ENCODE data around the gene SLC24A3.

SLC24A3 gene

DNA sequence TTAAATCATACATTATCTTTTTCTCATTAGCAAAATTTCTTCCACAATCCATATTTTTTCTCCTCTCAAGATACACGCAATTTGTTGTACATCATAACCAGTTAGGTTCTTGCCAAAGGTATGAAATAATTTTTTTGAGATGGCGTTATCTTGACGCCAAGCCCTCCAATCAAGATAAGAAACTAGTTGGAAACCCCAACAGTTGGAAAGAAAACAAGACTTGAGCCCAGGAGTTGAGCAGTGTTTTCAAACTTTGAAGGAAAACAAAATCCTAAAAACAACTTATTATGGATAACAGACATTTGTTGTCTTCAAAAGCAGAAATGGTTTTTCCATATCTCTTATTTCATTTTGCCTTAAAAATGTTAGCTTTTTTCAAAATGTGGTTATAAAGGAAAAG, 184.8 kb downstream of the SLC24A3 start:
- DNase-seq: no peak

DNA sequence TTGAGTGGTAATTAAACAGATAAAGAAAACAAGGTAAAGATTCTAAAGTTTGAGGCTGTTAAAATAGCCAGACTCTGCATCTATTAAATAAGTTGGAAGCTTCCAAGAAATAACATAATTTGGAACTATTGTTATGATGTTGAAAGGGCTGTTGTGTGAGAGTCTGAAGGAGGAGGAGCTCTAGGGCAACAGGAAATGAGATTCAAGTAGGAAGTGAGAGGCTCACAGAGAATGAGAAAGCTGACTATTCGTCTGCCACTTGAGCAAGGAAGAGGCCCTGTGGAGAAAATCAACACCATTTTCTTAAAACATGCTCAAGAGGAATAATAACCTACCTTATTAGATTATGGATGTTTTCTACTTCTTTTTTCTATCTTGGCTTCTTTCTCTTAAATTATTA, 185.2 kb downstream of the SLC24A3 start:
- peak; percentile 3 for DNase-seq

DNA sequence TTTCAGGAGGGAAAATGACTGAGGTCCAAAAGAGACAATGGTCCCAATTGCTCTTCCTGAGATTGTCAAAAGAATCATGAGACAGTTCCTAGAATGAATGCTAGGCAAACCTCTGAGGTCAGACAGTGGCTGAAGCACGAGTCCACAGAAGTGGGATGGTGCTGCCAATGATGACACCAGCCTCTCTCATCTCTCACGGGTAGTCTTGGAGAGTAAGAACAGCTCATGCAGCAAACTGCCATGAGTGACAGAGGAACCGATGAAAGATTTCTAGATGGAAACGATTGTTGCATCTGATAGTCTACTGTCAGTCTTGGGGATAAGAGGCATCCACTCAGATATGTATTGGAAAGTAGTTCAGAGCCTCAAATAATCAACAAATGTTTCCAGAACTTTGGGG, 188.7 kb downstream of the SLC24A3 start:
- no peak for DNase-seq

DNA sequence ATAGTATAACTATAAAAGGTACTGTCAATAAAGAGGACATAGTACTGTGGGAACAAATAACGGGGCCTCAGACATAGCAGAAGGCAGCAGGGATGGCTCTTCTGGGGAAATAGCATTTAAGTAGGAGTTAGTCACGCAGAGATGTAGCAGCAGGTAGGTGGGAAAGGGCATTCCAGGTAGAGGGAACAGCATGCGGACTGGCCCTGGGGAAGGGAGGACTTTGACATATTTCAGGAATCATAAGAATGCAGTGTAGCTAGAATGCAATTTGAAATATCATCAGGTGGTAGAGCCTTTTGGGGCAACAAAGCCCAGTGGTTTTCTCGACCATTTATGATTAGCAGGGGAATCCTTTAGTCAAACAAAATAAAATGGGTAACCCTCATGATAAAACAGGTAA, 191.1 kb downstream of the SLC24A3 start:
- DNase-seq: no peak

DNA sequence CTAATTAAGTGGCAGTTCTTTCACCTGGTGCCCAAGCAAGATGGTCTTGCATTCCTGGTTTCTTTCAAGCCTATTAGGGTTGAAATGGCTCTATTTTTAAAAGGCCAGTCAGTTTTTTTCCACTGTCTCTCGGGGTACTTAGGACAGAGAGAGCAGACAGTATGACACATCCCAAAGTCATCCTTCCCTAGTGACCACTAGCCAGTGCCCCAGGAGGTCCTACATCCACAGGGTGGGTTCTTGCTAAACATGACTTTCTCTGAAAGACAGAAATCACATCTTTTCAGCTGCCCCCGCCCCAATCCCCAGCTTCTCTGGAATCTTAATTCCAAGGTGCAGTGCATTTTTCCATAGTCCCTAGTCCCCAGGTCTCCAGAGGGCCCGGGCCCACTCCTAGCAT, 192.4 kb downstream of the SLC24A3 start:
- DNase-seq: no peak

DNA sequence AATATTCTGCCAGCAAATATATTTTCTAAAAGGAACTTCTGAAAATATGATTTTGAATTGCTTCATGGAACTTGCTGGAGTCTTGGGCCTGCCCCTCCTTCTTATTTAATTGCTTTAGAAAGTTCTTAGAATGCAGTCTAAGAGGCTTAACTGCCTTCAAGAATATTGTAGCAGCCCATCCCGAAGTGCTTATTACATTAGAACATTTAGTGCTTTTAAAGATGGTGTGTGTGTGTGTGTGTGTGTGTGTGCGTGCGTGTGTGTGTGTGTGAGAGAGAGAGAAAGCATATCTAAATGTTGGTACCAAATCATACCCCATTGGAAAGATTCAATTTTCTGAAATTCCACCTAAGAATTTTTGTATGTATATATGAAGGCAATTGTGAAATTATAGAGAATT, 193.5 kb downstream of the SLC24A3 start:
- DNase-seq: no peak

DNA sequence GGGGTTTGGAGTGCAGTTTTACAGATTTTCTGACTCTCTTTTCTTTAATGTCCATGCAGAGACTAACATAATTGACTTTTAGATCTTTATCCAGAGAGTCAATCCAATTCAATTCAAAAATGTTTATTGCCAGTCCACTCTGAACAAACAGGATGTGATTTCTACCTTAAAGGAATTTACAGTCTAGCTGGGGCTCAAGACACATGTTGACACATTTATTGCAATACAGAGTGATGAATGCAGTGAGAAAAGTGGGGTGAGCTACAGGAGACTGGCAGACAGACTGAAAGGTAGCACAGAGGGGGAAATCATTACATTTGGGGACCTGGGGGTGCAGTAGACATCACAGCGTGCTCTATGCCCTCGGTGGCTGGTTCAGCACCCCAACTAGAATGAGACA, 193.9 kb downstream of the SLC24A3 start:
- DNase-seq: no peak

DNA sequence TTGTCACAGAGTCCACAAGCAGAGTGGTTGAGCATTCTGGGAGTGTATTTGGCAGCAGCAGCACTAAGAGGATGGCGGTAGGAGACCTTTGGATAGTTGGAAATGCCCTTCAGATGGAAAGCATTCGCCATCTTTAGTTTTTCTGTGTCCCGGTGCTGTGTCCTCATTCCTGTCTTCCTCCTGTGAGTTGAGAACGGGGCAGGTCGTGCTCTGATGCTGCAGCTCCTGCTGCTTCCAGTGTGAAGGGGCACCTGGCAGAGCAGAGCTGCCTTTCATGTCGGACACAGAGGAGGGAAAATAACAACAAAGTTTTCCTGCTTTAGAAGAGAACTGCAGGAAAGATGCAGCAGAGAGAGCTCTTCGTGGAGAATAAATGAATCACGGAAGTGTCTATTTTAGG, 194.8 kb downstream of the SLC24A3 start:
- no peak for DNase-seq

DNA sequence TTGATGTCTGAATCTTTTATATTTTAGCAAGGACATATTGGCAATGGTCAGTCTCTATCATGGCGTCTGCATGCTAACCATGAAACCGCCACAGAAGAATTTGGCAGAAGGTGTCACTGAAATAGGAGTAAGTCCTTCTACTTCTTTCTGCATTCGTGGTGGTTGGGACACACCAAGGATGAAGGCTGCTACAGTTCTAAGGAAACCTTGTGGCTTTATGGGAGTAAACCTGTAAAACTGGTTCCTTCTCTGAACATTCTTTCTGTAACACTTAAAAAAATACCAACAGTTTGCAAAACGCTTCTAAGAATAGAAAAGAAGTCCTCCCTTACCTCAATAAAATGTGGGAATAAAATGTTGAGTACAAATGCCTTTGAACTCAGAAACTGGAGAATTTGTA, 195.3 kb downstream of the SLC24A3 start:
- DNase-seq: no peak

DNA sequence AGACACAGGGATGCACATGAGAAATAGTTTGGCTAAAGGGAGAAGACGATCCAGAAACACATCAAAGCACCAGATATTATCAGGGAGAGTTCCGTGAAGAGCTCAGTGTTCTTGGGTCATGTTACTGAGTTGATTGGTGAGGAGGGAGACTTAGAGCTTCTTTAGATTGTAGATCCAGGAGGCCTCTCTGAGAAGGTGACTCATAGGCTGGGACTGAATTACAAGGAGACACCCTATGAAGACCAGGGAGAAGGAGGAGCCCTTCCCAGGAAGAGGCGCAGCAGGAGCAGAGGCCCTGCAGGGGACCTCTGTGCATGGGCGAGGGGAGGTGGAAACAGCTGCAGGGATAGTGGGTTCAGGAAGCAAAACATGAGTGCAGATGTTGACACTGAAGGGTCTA, 196.5 kb downstream of the SLC24A3 start:
- no peak for DNase-seq

DNA sequence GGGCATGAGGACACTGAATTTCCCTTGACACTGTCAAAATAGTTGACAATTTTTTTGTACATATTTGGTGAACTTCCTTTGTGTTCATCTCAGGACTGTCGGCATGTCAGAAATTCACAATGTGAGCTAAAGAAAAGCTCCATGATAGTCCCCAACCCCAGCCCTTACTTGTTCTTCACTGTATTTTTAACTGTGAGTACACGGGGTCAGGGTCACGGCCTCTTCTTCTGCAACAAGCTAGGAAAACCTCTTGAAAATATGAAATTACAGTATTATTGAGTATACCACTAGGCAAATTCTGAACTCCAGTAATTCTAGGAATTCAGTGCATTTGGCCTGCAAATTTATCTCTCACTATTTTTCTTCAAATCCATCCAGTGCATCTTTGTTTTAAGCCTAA, 199.4 kb downstream of the SLC24A3 start:
- DNase-seq: no peak

DNA sequence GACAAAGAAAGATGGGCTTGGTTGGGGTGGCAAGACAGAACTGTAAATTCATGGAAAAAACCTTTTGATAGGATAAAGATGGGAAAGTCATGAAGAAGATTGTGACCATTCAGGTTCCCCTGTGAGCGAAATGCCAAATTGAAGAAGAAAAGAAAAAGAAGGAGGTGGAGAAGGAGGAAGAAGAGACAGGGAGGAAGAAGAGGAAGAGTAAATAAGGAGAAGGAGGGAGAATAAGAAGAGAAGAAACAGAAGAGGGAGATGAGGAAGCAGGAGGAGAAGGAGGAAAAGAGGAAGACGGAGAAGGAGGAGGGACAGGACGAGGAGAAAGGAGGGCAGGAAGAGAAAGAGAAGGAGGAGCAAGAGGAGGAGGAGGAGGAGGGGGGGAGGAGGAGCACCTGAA, 199.8 kb downstream of the SLC24A3 start:
- no peak for DNase-seq

DNA sequence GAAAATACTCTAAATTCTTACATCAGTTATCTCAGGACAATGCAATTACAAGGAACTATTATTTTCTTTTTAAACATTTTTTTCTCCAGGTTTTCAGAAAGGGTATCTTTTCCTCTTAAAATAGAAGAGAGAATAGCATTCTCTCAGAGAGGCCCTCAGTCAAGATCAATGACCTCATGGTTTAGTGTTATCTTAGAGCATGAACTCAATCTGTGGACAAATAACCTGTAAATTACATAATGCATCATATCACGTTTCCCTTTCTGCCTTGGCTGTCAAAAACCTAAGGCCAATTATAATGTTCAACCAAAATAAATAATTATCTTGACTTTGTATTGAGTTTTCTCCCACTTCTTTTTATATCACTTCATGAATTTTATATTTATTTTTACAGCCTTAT, 202.2 kb downstream of the SLC24A3 start:
- DNase-seq: no peak

DNA sequence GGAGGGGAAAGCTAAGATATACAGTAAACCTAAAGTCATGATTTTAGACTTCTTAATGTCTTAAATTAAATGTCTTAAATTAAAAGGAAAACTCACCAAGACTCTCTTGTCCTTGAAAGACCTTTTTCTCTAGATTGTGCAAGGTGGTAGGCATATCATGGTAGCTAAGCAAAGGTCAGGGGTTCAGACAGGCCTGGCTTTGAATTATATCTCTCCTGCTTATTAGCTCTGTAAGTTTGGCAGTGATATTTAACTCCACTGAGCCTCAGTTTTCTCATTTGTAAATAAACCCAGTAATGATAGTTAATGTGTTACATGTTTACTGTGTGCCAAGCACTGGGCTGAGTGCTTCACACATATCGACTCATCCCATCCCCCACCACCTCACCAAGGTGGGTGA, 203.3 kb downstream of the SLC24A3 start:
- no peak for DNase-seq

DNA sequence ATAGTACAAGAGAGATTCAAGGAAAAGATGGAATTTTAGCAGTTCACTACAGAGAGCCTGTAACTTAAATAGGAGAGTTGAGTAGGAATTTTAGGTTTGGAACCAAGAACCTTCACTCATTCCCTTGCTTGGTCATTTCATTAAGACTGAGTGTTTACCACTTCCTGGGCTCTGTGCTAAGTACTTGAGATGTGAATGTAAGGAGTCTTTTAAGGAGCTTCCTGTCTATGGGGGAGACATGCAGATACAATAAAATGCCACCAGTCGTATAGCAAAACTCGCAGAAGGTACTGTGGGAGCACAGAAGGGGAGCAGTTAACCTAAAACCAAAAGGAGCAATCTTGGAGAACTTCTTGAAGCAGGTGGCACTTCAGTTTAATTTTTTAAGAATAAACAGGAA, 204.2 kb downstream of the SLC24A3 start:
- DNase-seq: no peak

DNA sequence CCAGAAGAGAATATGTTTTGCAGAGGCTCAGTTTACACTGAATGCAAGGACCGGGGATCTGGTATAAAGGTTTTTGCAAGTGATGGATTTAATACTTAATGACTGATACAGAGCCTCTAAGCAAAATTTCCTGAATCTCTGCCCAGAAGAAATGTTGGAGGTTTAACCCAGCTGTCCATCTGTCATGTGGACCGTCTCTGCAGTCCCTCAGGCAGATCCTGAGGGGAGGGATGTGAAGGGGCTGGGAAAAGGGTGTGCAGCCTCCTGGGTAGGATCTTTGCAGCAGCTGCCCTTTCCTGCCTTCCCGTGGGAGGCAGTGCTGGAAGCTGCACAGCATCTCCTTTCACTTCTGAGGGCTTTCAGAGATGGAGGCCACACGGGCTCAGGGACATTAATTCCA, 207.0 kb downstream of the SLC24A3 start:
- DNase-seq: no peak

DNA sequence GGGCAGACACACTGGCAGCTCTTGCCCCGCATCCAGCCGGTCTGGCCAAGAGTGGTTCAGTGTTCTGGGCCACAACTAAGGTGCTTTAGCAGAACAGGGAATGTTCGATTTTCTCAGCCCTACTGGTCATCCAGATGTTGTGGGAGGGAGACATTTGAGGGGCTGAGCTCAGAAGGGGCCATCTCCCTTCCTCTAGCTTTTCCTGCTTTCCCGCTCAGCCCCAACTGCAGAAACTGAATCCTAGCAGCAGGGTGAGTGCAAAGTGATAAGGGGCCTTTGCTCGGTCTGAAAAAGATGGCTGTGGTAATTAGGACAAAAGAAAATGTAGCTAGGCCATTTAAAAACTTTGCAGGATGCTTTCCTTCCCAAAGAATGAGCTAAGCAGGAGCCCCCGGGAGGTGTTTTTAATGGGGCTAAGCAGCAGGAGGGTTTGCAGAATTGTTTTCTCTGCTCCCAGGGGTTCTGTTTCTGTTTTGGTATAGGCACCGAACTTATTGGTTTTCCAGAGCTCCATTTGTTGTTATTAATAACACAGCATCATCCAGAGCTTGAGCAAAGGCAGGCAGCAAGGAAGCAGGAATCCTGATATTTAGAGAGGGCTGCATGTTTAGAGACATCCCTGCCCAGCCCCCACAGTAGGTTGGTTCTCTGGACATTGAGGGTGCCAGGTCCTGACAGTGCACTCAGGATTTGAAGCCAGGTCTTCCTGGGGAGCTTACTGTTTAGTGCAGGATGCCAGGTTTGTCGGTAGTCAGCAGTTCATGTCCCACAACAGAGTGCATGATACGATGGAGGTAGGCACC, 210.9 kb downstream of the SLC24A3 start:
- no peak for DNase-seq

DNA sequence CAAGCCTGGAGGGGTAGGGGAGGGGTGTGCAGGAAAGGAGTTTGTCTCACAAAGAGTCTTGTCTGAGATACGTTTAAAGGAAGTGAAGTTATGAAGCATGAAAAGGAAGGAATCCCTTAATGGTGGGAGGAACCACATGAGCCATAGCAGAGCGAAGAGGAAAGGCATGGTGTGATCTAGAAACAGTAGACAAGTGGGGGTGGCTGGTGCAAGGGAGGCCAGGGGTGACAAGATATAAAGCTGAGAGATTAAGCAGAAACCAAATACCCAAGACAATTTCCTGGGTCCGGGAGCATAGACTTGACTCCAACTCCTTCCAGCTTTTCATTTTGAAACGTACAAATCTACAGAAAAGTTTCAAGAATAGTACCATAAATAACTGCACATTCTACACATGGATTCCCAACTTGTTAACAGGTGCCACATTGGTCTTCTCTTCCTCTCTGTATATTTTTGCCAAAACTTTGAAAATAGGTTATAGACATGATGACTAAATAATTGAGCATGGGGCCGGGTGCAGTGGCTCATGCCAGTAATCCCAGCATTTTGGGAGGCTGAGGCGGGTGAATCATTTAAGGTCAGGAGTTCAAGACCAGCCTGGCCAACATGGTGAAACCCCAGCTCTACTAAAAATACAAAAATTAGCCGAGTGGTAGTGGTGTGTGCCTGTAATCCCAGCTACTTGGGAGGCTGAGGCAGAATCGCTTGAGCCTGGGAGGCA, 211.6 kb downstream of the SLC24A3 start:
- DNase-seq: no peak

DNA sequence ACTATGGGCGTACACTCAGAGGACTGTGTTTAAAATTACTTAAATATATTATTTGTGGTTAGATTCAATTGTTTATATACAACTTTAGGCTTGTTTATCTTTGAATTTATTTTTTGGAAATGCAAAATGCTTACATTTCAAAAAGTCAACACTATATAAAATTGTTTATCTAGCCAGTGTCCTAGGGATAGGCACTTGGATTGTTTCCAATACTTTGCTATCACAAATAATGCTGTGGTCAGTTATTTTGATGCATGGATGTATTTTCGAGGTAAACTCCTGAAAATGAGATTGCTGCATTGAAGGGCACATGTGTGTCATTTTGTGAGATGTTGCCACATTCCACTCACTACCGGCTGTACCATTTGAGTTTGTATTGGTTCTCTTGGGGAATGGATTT, 213.9 kb downstream of the SLC24A3 start:
- DNase-seq: no peak

DNA sequence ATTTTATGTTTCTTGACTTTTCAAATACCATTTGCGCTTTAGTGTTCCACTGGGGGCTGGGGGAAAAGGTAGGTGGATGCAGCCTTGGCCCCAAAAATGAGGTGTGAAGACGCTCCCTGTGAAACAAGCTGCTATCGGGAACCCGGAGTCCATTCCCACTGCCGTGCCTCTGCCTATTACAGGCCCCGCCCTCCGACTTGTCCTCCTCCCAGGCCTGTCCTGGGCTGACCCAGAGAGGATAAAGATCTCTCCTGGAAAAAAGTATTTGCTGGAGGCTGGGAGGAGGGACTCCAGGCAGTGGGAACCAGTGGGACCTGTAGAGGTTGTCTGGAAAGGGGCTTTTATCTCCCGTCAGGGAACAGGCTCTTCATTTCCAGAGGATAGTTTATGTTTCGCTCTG, 215.0 kb downstream of the SLC24A3 start:
- DNase-seq: no peak

DNA sequence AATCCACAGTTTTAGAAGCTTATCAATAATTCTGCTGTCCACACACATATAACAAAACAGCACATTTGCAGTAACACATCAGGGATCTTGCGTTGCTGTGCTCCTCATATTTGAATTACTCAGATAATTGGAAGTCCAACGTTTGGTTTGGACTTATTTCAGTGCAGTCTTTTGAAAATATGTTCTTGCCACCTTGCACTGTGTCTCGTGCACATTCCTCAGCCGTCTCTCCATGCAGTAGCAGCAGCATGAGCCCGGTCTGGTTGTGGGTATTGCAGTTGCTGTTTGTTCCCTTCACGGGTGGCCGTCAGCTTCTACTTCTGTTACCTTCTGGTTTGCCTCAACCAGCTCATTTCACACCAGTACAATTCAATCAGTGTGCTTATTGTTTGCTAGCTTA, 215.5 kb downstream of the SLC24A3 start:
- no peak for DNase-seq

DNA sequence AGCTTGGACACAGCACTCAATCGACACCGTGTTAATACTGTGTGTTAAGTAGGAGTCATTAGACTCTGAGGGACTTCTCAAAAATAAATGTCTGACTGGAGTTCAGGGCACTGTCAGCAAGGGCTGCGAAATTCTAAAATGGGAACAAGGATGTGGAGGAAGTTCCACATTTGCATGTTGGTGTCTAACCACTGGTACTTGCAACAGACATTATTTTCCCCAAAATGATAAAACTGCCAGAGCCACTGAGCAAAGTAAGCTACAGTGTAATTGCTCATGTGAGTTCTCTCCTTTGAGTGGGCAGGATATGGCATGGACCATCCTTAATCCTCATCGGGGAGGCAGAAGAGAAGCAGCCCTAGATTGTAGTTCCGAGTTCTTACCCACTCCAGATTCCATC, 215.9 kb downstream of the SLC24A3 start:
- DNase-seq: no peak

DNA sequence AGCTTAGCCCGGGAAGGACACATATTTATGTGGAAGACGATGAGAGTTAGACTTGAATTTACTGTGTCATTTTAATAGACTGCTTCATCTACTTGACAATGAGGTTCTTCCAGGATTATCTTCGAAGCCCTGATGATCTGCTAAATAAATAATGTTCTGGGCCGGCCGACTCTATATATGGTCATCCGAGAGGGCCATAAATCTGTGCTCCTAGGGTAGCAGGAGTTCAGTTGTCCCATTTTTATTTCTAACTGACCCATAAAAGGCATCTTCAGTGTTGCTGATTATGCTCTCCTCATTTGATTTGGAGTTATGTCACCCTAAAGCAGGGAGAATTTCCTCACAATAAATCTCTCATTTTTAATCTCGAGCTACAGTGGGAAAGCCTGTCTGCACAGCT, 217.1 kb downstream of the SLC24A3 start:
- DNase-seq: no peak

DNA sequence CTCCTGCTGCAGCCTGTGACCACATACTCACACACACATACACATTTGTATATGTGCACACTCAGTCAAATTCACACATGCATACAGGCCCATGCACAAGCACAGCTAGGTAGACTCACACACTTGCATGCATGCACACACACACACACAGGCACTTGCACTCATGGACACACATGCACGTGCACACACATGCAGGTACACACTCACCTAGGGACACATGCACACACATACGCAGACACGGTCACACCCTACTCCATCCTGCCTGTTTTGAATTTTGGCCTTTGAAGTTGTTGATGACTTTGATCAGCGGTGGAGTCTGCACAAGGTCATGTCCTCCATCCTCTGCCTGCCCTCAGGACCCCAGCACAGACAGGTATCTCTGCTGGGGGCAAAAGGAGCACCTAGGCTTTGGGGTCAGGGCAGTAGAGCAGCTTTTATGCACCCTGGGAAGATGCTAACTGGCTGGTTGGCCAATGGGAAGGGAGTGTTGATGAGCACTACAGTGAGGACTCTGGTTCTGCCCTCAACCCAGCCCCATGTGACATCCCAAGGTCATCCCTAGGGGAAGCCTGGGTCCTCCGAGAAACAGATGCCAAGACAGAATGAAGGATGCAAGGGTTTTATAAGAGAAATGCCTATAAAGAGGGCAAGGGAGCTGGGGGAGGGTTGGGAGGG, 218.3 kb downstream of the SLC24A3 start:
- DNase-seq: no peak

Data from activated CD4-positive, alpha-beta T cell treated with anti-CD3 and anti-CD28 coated beads, Interleukin-2, amount 50 U/mL, for 16 hours (primary cell).